Mesothelial cell of epicardium (in vitro differentiated cells): ENCODE measurements around the gene STBD1. TPM values are rescaled to one million over a fixed set of nuclear protein-coding genes. Genes with fewer than 3 reads are reported as not detected.
A peak's percentile ranks its signal among the peaks of the same experiment; 100 is the strongest.

Experiments
- DNase-seq, 2 experiments: peaks; one replicate each; pipeline ENCODE4 v3.0.0; 2021; ENCODE audit warnings: low spot score in 2 of 2; ENCODE audit not compliant: unreplicated experiment in 2 of 2
- H3K27ac Mint-ChIP-seq: 2 replicates; pipeline ENCODE4 v1.8.0; 2021; ENCODE audit warnings: mixed read lengths
- H3K27me3 Mint-ChIP-seq: 2 replicates; pipeline ENCODE4 v1.8.0; 2021; ENCODE audit warnings: low read depth, mixed read lengths
- H3K36me3 Mint-ChIP-seq: 2 replicates; pipeline ENCODE4 v1.8.0; 2021; ENCODE audit warnings: mixed read lengths
- H3K4me1 Mint-ChIP-seq: 2 replicates; pipeline ENCODE4 v1.8.0; 2021; ENCODE audit warnings: mixed read lengths
- H3K4me3 Mint-ChIP-seq: 2 replicates; pipeline ENCODE4 v1.8.0; 2021; ENCODE audit warnings: mild to moderate bottlenecking, moderate library complexity, mixed read lengths
- H3K9me3 Mint-ChIP-seq: 2 replicates; pipeline ENCODE4 v1.8.0; 2021; ENCODE audit warnings: mixed read lengths
- total RNA-seq: library from RNA; stranded (reverse); gene quantifications from 3 replicates; pipeline ENCODE4 v1.2.1, GENCODE V29; 2021
- TF ChIP-seq, protein P1 (sequence below): fragments of 200-600 bp; sonication (generic); IDR thresholded peaks from one replicate; pipeline ENCODE4 v1.5.0; 2021; ENCODE audit warnings: antibody characterized with exemption; ENCODE audit not compliant: unreplicated experiment

The STBD1 gene
- total RNA-seq, 1 donor from 2014 or later, result 2.2 TPM

GRCh38 chr4:76307660-76308014 is 1.1 kb downstream of the STBD1 start:
- TF ChIP-seq, protein P1, sequence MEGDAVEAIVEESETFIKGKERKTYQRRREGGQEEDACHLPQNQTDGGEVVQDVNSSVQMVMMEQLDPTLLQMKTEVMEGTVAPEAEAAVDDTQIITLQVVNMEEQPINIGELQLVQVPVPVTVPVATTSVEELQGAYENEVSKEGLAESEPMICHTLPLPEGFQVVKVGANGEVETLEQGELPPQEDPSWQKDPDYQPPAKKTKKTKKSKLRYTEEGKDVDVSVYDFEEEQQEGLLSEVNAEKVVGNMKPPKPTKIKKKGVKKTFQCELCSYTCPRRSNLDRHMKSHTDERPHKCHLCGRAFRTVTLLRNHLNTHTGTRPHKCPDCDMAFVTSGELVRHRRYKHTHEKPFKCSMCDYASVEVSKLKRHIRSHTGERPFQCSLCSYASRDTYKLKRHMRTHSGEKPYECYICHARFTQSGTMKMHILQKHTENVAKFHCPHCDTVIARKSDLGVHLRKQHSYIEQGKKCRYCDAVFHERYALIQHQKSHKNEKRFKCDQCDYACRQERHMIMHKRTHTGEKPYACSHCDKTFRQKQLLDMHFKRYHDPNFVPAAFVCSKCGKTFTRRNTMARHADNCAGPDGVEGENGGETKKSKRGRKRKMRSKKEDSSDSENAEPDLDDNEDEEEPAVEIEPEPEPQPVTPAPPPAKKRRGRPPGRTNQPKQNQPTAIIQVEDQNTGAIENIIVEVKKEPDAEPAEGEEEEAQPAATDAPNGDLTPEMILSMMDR, result no peak
- DNase-seq, result no peak
- Mint-ChIP-seq H3K27me3 (no peaks in the 10 kb centered on the region), H3K4me1 (peaks cover 11% of the 10 kb centered on the region), H3K9me3 (no peaks in the 10 kb centered on the region), H3K27ac (no peak overlapping the region), H3K36me3 (peaks cover 8% of the 10 kb centered on the region), H3K4me3 (peak overlapping the region; percentile 88)

- no peaks in the 10 kb centered on the region for H3K27me3 Mint-ChIP-seq
- TF ChIP-seq, protein P1, result no peak
Observed at GRCh38 chr4:76308548-76308947, 2.0 kb downstream of the STBD1 start.

DNA sequence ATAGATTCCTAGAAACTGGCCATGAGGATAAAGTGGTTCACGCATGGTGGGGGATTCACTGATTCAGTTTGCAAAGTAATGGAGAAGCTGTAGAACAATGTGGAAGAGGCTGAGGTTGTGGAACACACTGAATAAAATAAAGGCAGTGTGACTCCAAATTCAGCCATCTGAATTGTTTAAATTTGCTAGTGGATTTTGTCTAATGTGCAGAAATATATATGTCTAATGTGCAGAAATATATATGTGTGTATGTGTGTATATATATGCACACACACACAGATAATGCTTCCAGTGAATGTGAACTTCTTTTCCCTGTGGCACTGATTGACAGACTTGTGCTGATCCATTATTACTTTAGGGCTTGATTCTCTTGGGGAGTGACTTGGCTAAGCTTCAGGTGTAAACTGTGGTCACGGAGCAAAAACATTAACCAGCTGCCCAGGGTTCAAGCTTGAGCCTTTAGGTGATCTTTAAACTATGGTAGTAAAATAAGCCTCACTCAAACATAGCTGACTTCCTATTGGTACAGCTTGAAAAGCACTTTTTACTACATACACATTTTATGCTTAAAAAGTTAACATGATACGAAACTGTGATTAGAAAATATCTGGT is 3.5 kb downstream of the STBD1 start:
- no peaks in the 10 kb centered on the region for H3K9me3 Mint-ChIP-seq
- peaks cover 8% of the 10 kb centered on the region for H3K36me3 Mint-ChIP-seq
- no peak overlapping the region for H3K4me3 Mint-ChIP-seq
- no peaks in the 10 kb centered on the region for H3K27me3 Mint-ChIP-seq
- H3K4me1 Mint-ChIP-seq, result peaks cover 11% of the 10 kb centered on the region
- no peak overlapping the region for H3K27ac Mint-ChIP-seq
- TF ChIP-seq, protein P1, result no peak
- no peak for DNase-seq

More at GRCh38 chr4:76308548-76308947, 2.0 kb downstream of the STBD1 start:
- no peak for DNase-seq
- Mint-ChIP-seq H3K4me3 (peak overlapping the region; percentile 52), H3K9me3 (no peaks in the 10 kb centered on the region), H3K27ac (no peak overlapping the region), H3K4me1 (peaks cover 11% of the 10 kb centered on the region), H3K36me3 (peaks cover 8% of the 10 kb centered on the region)

GRCh38 chr4:76310683-76311082 is 4.2 kb downstream of the STBD1 start:
- no peaks in the 10 kb centered on the region for H3K9me3 Mint-ChIP-seq
- no peak overlapping the region for H3K27ac Mint-ChIP-seq
- no peak for DNase-seq
- no peaks in the 10 kb centered on the region for H3K27me3 Mint-ChIP-seq
- TF ChIP-seq, protein P1, result no peak
- peaks cover 8% of the 10 kb centered on the region for H3K36me3 Mint-ChIP-seq
- H3K4me1 Mint-ChIP-seq, result peaks cover 9% of the 10 kb centered on the region
- no peak overlapping the region for H3K4me3 Mint-ChIP-seq

- Mint-ChIP-seq H3K9me3 (peaks cover 10% of the 10 kb centered on the region), H3K36me3 (peaks cover 12% of the 10 kb centered on the region), H3K4me1 (peaks cover 9% of the 10 kb centered on the region), H3K27ac (no peak overlapping the region), H3K4me3 (no peak overlapping the region), H3K27me3 (no peaks in the 10 kb centered on the region)
- TF ChIP-seq, protein P1, result no peak
- no peak for DNase-seq
Observed at GRCh38 chr4:76311896-76312331, 5.4 kb downstream of the STBD1 start.
